Fibroblast of the aortic adventitia (primary cell): ENCODE measurements around the gene AUTS2. TPM values are rescaled to one million over a fixed set of nuclear protein-coding genes. Genes with fewer than 3 reads are reported as not detected.

Source experiments
- DNase-seq: peaks from one replicate; pipeline ENCODE4 v3.0.0-alpha.2; 2010; ENCODE audit warnings: low read depth
- H3K4me3 ChIP-seq: 2 replicates; pipeline ENCODE4 v1.5.1; 2011; ENCODE audit warnings: low read depth, mild to moderate bottlenecking, control low read depth, low read length, moderate library complexity
- total RNA-seq: library from RNA; depleted of rRNA; stranded (reverse); fragments of >200 nt; gene quantifications from 2 replicates; pipeline ENCODE4 v1.2.3, GENCODE V29; 2012; ENCODE audit warnings: low replicate concordance
- TF ChIP-seq, protein P1 (sequence below): IDR thresholded peaks from 2 replicates; pipeline ENCODE4 v1.5.1; 2011; ENCODE audit warnings: mild to moderate bottlenecking, low read length, control low read depth, inconsistent platforms; ENCODE audit not compliant: insufficient read depth

Gene AUTS2
- total RNA-seq, 1 donor: 10.7 TPM

DNA sequence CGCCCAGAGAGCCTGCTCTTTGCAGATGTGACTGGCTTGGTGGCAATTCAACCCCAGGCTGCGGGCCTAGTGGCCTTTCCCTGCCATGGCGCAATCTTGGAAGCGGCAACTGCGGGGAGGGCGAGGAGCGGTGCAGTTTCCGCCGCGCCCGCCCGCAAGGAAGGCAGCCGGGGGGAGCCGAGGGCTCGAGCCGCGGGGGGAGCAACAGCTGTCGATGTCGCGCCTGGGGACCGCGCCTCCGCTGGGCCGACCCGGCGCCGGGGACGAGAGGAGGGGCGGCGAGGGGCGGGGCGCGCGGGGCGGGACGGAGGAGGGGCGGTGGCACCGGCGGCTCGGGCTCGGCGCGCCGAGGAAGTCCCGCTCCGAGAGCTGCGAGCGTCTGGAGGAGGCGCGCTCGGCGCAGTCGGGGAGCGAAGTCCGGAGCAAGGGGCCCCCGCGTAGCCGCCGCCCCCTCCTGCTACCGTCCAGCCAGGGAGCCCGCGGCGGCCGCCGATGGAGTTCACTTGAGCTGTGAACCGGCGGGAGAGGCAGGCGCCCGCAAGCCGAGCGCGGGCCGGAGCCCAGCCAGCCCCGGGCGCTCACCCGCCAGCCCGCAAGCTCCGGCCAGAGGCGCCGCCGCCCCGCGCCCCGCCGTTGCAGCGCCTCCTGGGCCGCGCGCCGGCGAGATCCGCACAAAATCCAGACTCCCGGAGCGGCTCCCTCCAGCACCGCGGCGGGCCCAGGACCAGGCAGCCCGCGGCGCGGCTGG lies 1095.6 kb downstream of the AUTS2 start:
- peak overlapping the region; percentile 77 for H3K4me3 ChIP-seq
- DNase-seq: peak; percentile 36
- TF ChIP-seq, protein P1, sequence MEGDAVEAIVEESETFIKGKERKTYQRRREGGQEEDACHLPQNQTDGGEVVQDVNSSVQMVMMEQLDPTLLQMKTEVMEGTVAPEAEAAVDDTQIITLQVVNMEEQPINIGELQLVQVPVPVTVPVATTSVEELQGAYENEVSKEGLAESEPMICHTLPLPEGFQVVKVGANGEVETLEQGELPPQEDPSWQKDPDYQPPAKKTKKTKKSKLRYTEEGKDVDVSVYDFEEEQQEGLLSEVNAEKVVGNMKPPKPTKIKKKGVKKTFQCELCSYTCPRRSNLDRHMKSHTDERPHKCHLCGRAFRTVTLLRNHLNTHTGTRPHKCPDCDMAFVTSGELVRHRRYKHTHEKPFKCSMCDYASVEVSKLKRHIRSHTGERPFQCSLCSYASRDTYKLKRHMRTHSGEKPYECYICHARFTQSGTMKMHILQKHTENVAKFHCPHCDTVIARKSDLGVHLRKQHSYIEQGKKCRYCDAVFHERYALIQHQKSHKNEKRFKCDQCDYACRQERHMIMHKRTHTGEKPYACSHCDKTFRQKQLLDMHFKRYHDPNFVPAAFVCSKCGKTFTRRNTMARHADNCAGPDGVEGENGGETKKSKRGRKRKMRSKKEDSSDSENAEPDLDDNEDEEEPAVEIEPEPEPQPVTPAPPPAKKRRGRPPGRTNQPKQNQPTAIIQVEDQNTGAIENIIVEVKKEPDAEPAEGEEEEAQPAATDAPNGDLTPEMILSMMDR: peak; percentile 41

DNA sequence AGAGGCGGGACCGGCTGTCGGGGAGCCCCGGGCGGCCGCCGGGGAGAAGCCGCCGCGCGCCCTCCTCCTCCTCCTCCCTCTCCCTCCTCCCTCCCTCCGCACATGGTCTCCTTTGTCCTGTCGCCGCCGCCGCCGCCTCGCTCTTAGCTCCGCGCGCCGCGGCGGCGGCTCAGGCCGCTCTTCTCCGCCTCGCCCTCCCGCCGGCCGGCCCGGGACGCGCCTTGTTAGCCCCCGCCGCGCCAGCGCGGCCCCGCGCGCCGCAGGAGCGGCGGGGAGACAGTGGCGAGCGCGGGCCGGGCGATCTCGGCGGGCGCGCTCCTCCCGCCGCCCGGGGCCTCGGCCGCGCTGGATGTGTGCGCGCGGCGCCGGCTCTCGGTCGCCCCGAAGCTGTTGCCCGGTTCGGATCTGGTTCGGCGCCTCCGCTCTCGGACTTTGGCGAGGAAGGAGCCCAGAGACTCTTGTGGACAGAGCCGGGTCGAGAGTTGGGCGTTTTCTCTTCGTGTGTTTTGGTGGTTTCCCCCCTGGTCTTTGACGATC lies 1096.2 kb downstream of the AUTS2 start:
- peak overlapping the region; percentile 77 for H3K4me3 ChIP-seq
- DNase-seq: peak; percentile 28
- TF ChIP-seq, protein P1: no peak

DNA sequence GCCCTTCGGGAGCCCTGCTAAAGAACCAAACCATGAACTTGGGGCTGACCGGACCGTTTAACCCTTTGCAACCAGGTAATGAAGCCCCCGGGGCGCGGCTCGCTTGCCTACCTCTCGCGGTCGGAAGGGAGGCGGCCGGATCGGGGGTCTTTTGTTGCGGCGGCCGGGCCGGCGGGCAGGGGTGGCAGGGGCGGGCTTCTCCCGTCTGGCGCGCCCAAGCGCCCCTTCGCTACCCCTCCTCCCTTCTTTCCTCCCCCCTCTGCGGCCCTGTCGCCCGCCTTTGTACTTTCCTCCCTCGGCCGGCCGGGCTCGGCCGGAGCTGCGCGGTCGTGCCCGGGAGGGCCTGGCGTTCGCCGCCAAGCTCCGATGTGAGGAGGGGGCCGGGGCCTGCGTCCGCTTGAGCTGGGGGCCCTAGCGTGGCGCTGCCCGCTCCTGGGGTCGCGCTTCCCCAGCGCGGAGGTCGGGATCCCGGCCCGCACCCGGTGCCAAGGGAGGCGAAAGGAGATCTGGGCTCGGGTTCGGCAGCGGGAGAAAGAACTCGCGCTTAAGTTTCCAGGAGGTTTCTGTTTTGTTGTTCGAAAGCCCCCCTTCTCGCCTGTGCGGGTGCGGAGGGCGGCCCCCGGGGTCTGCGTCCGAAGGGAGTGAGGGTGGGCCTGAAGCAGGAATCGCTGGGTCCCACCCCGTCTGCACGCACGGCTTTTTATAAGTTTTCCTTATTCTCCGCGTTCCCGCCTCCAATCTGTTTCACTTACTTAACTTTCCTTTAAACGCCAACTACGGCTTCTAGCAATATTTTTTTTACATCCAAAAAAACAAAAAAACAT lies 1096.9 kb downstream of the AUTS2 start:
- TF ChIP-seq, protein P1: no peak
- peak overlapping the region; percentile 77 for H3K4me3 ChIP-seq
- DNase-seq: peak; percentile 39

DNA sequence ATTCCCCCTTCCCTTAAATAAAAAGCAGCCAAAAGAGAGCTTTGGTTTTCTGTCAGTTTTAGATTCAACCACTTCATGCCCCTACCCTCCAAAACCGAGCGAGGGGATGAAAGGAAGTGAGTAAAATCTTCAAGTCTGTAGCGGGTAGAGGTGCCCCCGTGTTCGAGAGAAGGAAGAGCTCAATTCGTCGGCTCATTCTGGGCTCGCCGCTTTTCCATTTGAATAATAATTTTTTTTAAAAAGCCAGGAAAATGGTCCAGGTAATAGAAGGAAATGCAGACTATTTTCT lies 1097.5 kb downstream of the AUTS2 start:
- TF ChIP-seq, protein P1: no peak
- DNase-seq: peak; percentile 30
- H3K4me3 ChIP-seq: peak overlapping the region; percentile 77

DNA sequence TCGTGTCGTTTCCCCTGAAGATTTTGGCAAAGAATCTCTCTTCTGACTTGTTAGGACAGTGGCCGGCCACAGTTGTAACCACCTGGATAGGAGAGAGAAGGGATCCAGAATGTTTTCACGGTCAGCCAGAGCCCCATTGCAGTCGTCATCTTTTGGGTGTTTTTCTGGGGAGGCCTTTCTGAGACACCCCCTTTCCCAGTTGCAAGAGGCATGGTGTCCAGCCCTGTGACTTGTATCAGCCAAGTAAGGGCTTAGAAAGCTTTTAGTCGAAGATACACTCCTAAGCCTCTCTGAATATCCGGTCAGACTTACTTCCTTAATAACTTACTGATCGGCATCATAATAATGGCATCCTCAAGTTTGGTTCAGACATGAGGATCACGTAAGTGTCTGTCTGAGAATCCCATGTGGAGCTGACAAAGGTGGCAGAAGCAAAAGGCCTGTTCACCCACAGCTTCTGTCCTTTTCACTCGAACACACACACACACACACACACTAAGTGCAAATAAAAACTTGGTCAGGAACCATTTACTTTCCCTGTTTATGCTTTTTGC lies 1098.0 kb downstream of the AUTS2 start:
- H3K4me3 ChIP-seq: peak overlapping the region; percentile 77
- TF ChIP-seq, protein P1: no peak

DNA sequence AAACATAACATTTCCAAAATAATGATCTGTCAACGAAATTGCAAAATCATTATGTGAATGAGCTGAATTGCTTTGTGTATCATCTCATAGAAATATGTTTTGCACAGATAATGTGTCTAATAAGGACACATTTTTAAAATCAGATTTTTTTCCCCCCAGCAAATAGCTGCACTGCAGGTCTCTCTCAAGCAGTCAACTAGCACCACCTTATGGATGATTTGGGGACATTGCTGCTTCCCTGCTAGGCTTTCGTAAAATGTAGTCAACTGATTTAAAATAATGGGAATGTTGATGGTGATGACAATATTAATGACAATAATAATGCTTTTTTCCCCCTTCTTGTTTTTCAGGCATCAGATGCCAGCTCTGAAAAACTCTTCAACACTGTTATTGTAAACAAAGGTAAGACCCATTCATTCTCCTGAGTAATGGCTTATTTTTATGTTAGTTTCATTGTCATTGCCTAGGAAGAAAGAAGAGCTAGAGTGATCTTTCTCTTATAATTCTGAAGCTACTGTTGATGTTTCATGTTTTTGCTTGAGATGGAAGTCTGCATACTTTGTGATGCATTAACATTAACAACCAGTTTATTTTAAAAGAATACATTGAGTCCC lies 1100.1 kb downstream of the AUTS2 start:
- peak; percentile 80 for DNase-seq
- no peak overlapping the region for H3K4me3 ChIP-seq

More for the DNA sequence above, 1098.0 kb downstream of the AUTS2 start:
- peak; percentile 48 for DNase-seq

More for the DNA sequence above, 1100.1 kb downstream of the AUTS2 start:
- TF ChIP-seq, protein P1: peak; percentile 94
